ENCODE data around the gene TNFRSF6B.

DNA sequence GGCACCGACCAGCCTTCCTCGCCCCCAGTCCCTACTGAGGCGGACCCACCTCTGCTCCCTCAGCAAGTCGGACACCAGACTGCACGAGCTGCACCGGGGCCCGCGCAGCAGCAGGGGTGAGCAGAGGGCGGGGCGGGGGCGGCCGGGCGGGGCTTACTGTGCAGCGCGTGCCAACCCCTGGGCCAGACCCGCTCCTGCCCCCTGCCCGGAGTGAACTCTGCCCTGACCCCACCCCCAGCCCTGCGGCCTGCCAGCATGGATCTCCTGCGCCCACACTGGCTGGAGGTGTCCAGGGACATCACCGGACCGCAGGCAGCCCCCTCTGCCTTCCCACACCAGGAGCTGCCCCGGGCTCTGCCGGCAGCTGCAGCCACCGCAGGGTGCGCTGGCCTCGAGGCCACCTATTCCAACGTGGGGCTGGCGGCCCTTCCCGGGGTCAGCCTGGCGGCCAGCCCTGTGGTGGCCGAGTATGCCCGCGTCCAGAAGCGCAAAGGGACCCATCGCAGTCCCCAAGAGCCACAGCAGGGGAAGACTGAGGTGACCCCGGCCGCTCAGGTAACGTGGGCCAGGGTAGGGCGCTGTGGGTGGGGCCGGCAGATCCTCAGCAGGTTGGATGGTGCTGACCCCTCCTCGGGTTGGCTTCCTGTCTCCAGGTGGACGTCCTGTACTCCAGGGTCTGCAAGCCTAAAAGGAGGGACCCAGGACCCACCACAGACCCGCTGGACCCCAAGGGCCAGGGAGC lies 41.7 kb downstream of the TNFRSF6B start:
- TF ChIP-seq POLR2A (IDR thresholded peaks at IDR 0.05; ENCODE audit: low read length): no peak
- TF ChIP-seq GATA1 (IDR thresholded peaks at IDR 0.05; ENCODE audit: low read depth, low read length): no peak

Data from erythroblast (primary cell).